H1 (cell line): ENCODE results near the gene WNT11. TPM values are rescaled to one million over a fixed set of nuclear protein-coding genes. Genes with fewer than 3 reads are reported as not detected.

ENCODE experiments used
- CTCF ChIA-PET: fragments of 300-600 bp; sonication (Branson Sonifier 250); formaldehyde crosslinking; loops from one replicate; lab custom pipeline; 2021; ENCODE audit not compliant: partially characterized antibody; lab: Charles Lee
- POLR2A ChIA-PET: fragments of 300-600 bp; sonication (Branson Sonifier 250); formaldehyde crosslinking; loops from one replicate; lab custom pipeline; 2021; ENCODE audit warnings: inconsistent platforms; ENCODE audit not compliant: partially characterized antibody; lab: Charles Lee
- DNase-seq, 2 experiments: peaks; one replicate each; pipeline versions ENCODE4 v3.0.0 to v3.0.0-alpha.2; 2010 to 2022; ENCODE audit warnings: low spot score in 2 of 2, low read depth in 1 of 2, mixed read lengths in 1 of 2
- FAIRE-seq: peaks from 2 replicates; lab custom pipeline; 2011; peaks lifted over from hg19 to GRCh38; lab: Jason Lieb, UNC
- H2AFZ ChIP-seq: 2 replicates; pipeline ENCODE4 v1.8.1; 2012; ENCODE audit warnings: low read length, inconsistent platforms
- H2AK5ac ChIP-seq: 2 replicates; pipeline ENCODE4 v1.6.1; 2013; ENCODE audit warnings: low read depth, low read length
- H2BK120ac ChIP-seq: replicated peaks from 2 replicates; pipeline ENCODE3; 2013; ENCODE audit warnings: low read depth, low read length, inconsistent platforms
- H2BK12ac ChIP-seq: 2 replicates; pipeline ENCODE4 v1.6.1; 2013; ENCODE audit warnings: low read depth, low read length
- H2BK15ac ChIP-seq: 2 replicates; pipeline ENCODE4 v1.6.1; 2013; ENCODE audit warnings: low read length
- H2BK20ac ChIP-seq: 2 replicates; pipeline ENCODE4 v1.6.1; 2013; ENCODE audit warnings: low read length
- H2BK5ac ChIP-seq: 2 replicates; pipeline ENCODE4 v1.6.1; 2013; ENCODE audit warnings: low read depth, low read length
- H3K14ac ChIP-seq: 2 replicates; pipeline ENCODE4 v1.6.1; 2013; ENCODE audit warnings: inconsistent platforms; ENCODE audit not compliant: insufficient read length
- H3K18ac ChIP-seq: 2 replicates; pipeline ENCODE4 v1.6.1; 2013; ENCODE audit warnings: low read length; ENCODE audit errors: extremely low read depth
- H3K23ac ChIP-seq: 2 replicates; pipeline ENCODE4 v1.6.1; 2013; ENCODE audit warnings: inconsistent platforms; ENCODE audit not compliant: insufficient read length
- H3K23me2 ChIP-seq: 2 replicates; pipeline ENCODE4 v1.6.1; 2013; ENCODE audit warnings: low read depth, low read length
- H3K27ac ChIP-seq: 2 replicates; pipeline ENCODE4 v1.6.1; 2011; ENCODE audit warnings: low read depth, low read length, inconsistent platforms
- H3K27me3 ChIP-seq, 4 experiments: replicated peaks in 1 of 4; 1 replicate in 1 of 4; 2 replicates in 3 of 4; pipeline versions ENCODE4 v1.6.1 to v1.8.1; 2011 to 2013; ENCODE audit warnings: low read length in 3 of 4, mild to moderate bottlenecking in 3 of 4, inconsistent platforms in 2 of 4, mixed read lengths in 2 of 4, moderate library complexity in 1 of 4; ENCODE audit not compliant: control insufficient read depth in 3 of 4, insufficient read depth in 3 of 4; ENCODE audit errors: extremely low read depth in 1 of 4
- H3K36me3 ChIP-seq, 4 experiments: 2 replicates each; pipeline versions ENCODE4 v1.6.1 to v1.8.1; 2011 to 2013; ENCODE audit warnings: mild to moderate bottlenecking in 4 of 4, low read length in 3 of 4, moderate library complexity in 2 of 4, control low read depth in 1 of 4, inconsistent platforms in 1 of 4; ENCODE audit not compliant: insufficient read depth in 4 of 4, control insufficient read depth in 2 of 4
- H3K4ac ChIP-seq: replicated peaks from 2 replicates; pipeline ENCODE3; 2013; ENCODE audit warnings: low read length, low read depth, mixed read lengths, inconsistent platforms; ENCODE audit not compliant: insufficient read length
- H3K4me1 ChIP-seq, 4 experiments: replicated peaks in 1 of 4; 1 replicate in 1 of 4; 2 replicates in 3 of 4; pipeline versions ENCODE4 v1.6.1 to v1.8.1; 2011 to 2013; ENCODE audit warnings: low read length in 3 of 4, inconsistent platforms in 2 of 4, mixed read lengths in 1 of 4; ENCODE audit not compliant: insufficient read depth in 4 of 4, control insufficient read depth in 3 of 4
- H3K4me2 ChIP-seq, 2 experiments: 2 replicates each; pipeline versions ENCODE4 v1.6.1 to v1.8.1; 2011 to 2013; ENCODE audit warnings: low read depth in 2 of 2, low read length in 2 of 2, control low read depth in 1 of 2, inconsistent platforms in 1 of 2, mild to moderate bottlenecking in 1 of 2; ENCODE audit not compliant: insufficient read depth in 1 of 2
- H3K4me3 ChIP-seq, 4 experiments: fragments of 200-600, 300-600 bp in 1 of 4; sonication (generic), shearing (Covaris generic), sonication (Bioruptor Twin) in 1 of 4; 2 replicates each; pipeline versions ENCODE4 v1.5.1 to v1.8.1; 2011 to 2016; ENCODE audit warnings: low read length in 4 of 4, low read depth in 3 of 4, control low read depth in 2 of 4, inconsistent platforms in 2 of 4, mild to moderate bottlenecking in 2 of 4, mixed read lengths in 1 of 4, moderate library complexity in 1 of 4; ENCODE audit not compliant: insufficient read depth in 2 of 4; ENCODE audit errors: extremely low read depth in 1 of 4
- H3K56ac ChIP-seq: replicated peaks from 2 replicates; pipeline ENCODE3; 2013; ENCODE audit warnings: low read depth, mild to moderate bottlenecking, mixed read lengths, low read length, inconsistent platforms; ENCODE audit not compliant: insufficient read length
- H3K79me1 ChIP-seq: 2 replicates; pipeline ENCODE4 v1.6.1; 2013; ENCODE audit warnings: low read depth, low read length, control low read depth
- H3K79me2 ChIP-seq, 2 experiments: 2 replicates each; pipeline versions ENCODE4 v1.6.1 to v1.8.1; 2012 to 2013; ENCODE audit warnings: low read length in 2 of 2, mild to moderate bottlenecking in 2 of 2, inconsistent platforms in 1 of 2; ENCODE audit not compliant: insufficient read depth in 2 of 2, control insufficient read depth in 1 of 2
- H3K9ac ChIP-seq, 4 experiments: replicated peaks in 1 of 4; 1 replicate in 1 of 4; 2 replicates in 3 of 4; pipeline versions ENCODE4 v1.6.1 to v1.8.1; 2011 to 2013; ENCODE audit warnings: low read depth in 3 of 4, low read length in 3 of 4, control low read depth in 2 of 4, mild to moderate bottlenecking in 2 of 4, moderate library complexity in 2 of 4, inconsistent platforms in 1 of 4; ENCODE audit errors: extremely low read depth in 1 of 4
- H3K9me3 ChIP-seq, 2 experiments: 2 replicates each; pipeline versions ENCODE4 v1.6.1 to v1.8.1; 2012 to 2013; ENCODE audit warnings: mild to moderate bottlenecking in 2 of 2, moderate library complexity in 2 of 2, control low read depth in 1 of 2, inconsistent platforms in 1 of 2, low read depth in 1 of 2, low read length in 1 of 2, mixed read lengths in 1 of 2; ENCODE audit not compliant: insufficient read depth in 2 of 2
- H4K20me1 ChIP-seq, 2 experiments: replicated peaks in 1 of 2; 2 replicates each; pipeline versions ENCODE3 to v1.8.1; 2011 to 2013; ENCODE audit warnings: inconsistent platforms in 2 of 2, low read length in 2 of 2, mild to moderate bottlenecking in 1 of 2; ENCODE audit not compliant: insufficient read depth in 2 of 2, control insufficient read depth in 1 of 2
- H4K5ac ChIP-seq: 2 replicates; pipeline ENCODE4 v1.6.1; 2013; ENCODE audit warnings: low read length, low read depth, mixed read lengths, inconsistent platforms; ENCODE audit not compliant: insufficient read length
- H4K8ac ChIP-seq: 2 replicates; pipeline ENCODE4 v1.8.0; 2013; ENCODE audit warnings: mild to moderate bottlenecking, moderate library complexity, low read length, inconsistent platforms; ENCODE audit not compliant: insufficient read depth; ENCODE audit errors: extremely low read depth
- H4K91ac ChIP-seq: replicated peaks from 2 replicates; pipeline ENCODE3; 2013; ENCODE audit warnings: low read length, mixed read lengths, inconsistent platforms; ENCODE audit not compliant: insufficient read length
- EGR1 ChIP-seq: IDR thresholded peaks from 2 replicates; pipeline ENCODE4 v1.6.1; 2011; ENCODE audit warnings: low read depth, low read length, borderline replicate concordance
- EP300 ChIP-seq, 2 experiments: IDR thresholded peaks; 1 replicate in 1 of 2; 2 replicates in 1 of 2; pipeline ENCODE4 v1.6.1; 2011 to 2012; ENCODE audit warnings: low read depth in 2 of 2, low read length in 2 of 2, mild to moderate bottlenecking in 2 of 2, borderline replicate concordance in 1 of 2, inconsistent platforms in 1 of 2, moderate library complexity in 1 of 2
- KDM5A ChIP-seq: fragments of 200-600 bp; IDR thresholded peaks from 2 replicates; pipeline ENCODE4 v1.7.1; 2012; ENCODE audit warnings: mild to moderate bottlenecking, low read length, inconsistent platforms, mixed read lengths
- POLR2AphosphoS5 ChIP-seq: IDR thresholded peaks from 2 replicates; pipeline ENCODE4 v1.6.1; 2011; ENCODE audit warnings: low read depth, low read length
- ZNF274 ChIP-seq: IDR thresholded peaks from 2 replicates; pipeline ENCODE4 v1.7.0; 2012; ENCODE audit warnings: low read length, borderline replicate concordance; ENCODE audit errors: extremely low read depth
- WGBS, 2 experiments: shearing (Covaris generic) in 1 of 2; methylation state at CpG; one replicate each; pipeline versions ENCODE4 v1.1.6 to v1.1.7; 2013 to 2015; ENCODE audit warnings: low lambda C conversion rate in 2 of 2, mixed read lengths in 2 of 2, inconsistent platforms in 1 of 2, low coverage in 1 of 2, missing lambda C conversion rate in 1 of 2; ENCODE audit not compliant: insufficient replicate concordance in 2 of 2, insufficient coverage in 1 of 2, insufficient read length in 1 of 2; ENCODE audit errors: extremely low coverage in 1 of 2, missing lambda C conversion rate in 1 of 2; 5-methylcytosine and 5-hydroxymethylcytosine counted together
- polyA plus RNA-seq, 7 experiments: library from polyadenylated mRNA; depleted of rRNA in 3 of 7; stranded (reverse) in 5 of 7; unstranded in 2 of 7; fragments of >200 nt in 5 of 7; fragments of 200-250 nt in 2 of 7; gene quantifications; 1 replicate in 5 of 7; 2 replicates in 1 of 7; 4 replicates in 1 of 7; pipeline versions ENCODE4 v1.2.1 to v1.2.3, GENCODE V29; 2011 to 2013; ENCODE audit warnings: missing spikeins in 2 of 7, mixed read lengths in 2 of 7
- total RNA-seq: library from RNA; stranded (reverse); fragmentation: NEBNext Ultra II Directional; extraction: Animal tissue kit (Norgen Biotek cat#: 25700); gene quantifications from 2 replicates; pipeline ENCODE4 v1.2.1, GENCODE V29; 2021

Gene WNT11
- total and polyA plus RNA-seq, 2 of the 8 experiments (the other 6 are each of a cell fraction or from before 2014, with no cell fraction given) = 0.11 to 0.45 TPM

DNA sequence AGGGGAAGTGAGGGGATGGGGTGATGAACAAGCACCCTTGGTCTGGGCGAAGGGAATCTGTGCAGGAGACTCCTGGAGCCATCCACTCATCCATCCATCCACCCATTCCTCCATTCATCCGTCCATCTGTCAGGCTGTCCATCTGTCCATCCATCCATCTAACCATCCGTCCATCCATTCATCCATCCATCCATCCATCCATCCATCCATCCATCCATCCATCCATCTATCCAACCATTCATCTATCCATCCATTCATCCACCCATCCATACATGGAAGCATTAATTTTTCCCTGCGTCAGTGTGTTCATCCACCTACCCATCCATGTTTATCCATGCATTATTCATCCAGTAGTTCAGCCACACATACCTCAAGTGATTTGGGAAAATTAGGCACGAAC, 32.0 kb downstream of the WNT11 start:
- 79% methylated on average over 5 of the region's 5 CpGs; no CpG with 5 or more reads in 1 of the 2 experiments for WGBS, 2 experiments
- H3K79me1 ChIP-seq = no peaks in the 10 kb centered on the region
- H3K18ac ChIP-seq = no peak overlapping the region
- no peak overlapping the region for H3K14ac ChIP-seq
- no peak for TF ChIP-seq KDM5A
- TF ChIP-seq EGR1 = no peak
- no peak for TF ChIP-seq POLR2AphosphoS5
- no peak for TF ChIP-seq EP300 (IDR thresholded peaks at IDR 0.05; ENCODE audit: borderline replicate concordance in 1 of 2, low read depth in 2 of 2, low read length in 2 of 2)
- no peak for TF ChIP-seq ZNF274
- no peak overlapping the region for H2BK120ac ChIP-seq
- H2BK12ac ChIP-seq = no peak overlapping the region
- H3K9me3 ChIP-seq = no peaks in the 10 kb centered on the region
- no peak overlapping the region for H4K8ac ChIP-seq
- H4K91ac ChIP-seq = no peak overlapping the region
- no peak overlapping the region for H4K5ac ChIP-seq
- no peak overlapping the region for H2AFZ ChIP-seq
- no peak overlapping the region for H3K4ac ChIP-seq
- FAIRE-seq (no peak), DNase-seq (no peak)
- H4K20me1 ChIP-seq = no peaks in the 10 kb centered on the region
- no peak overlapping the region for H3K27ac ChIP-seq
- H2AK5ac ChIP-seq = no peak overlapping the region
- no peak overlapping the region for H3K56ac ChIP-seq
- no peak overlapping the region for H2BK5ac ChIP-seq
- CTCF ChIA-PET = interaction anchor here (0.6 to 2.0 kb wide), 3 partner anchors 22 to 173 kb away, joined by 3 to 4 read pairs (median 3); no protein-coding TSS in a partner anchor
- no peak overlapping the region for H2BK15ac ChIP-seq
- H3K79me2 ChIP-seq = no peaks in the 10 kb centered on the region
- H3K4me1 ChIP-seq = peaks cover 0 to 4% (median 2%) of the 10 kb centered on the region in 4 experiments; a peak in 2 of 7 replicates
- no peak overlapping the region for H2BK20ac ChIP-seq
- no peak overlapping the region for H3K23ac ChIP-seq
- H3K4me3 ChIP-seq = no peak overlapping the region
- no peak overlapping the region for H3K9ac ChIP-seq
- peaks cover 2% of the 10 kb centered on the region; the same call in 1 of the 2 replicates for H3K23me2 ChIP-seq
- H3K4me2 ChIP-seq = no peak overlapping the region
- POLR2A ChIA-PET = no interaction called here
- no peaks in the 10 kb centered on the region; a peak in 2 of 7 replicates for H3K27me3 ChIP-seq
- no peaks in the 10 kb centered on the region for H3K36me3 ChIP-seq
